Peyer's patch (tissue), 4 donors: Measurements from ENCODE around the gene PLEKHA1. TPM values are rescaled to one million over a fixed set of nuclear protein-coding genes. Genes with fewer than 3 reads are reported as not detected.
A peak's percentile ranks its signal among the peaks of the same experiment; 100 is the strongest.

Source experiments
- DNase-seq, 3 donors: peaks; one replicate each; pipeline ENCODE4 v3.0.0-alpha.2; 2017 to 2019
- H3K27ac ChIP-seq, 4 donors: fragments of 200-600 bp; sonication (generic); one replicate each; pipeline ENCODE4 v1.5.1; 2016 to 2019
- H3K27me3 ChIP-seq, 2 donors: fragments of 200-600 bp; sonication (generic); one replicate each; pipeline ENCODE4 v1.5.1; 2019
- H3K36me3 ChIP-seq, 3 donors: fragments of 200-600 bp; sonication (generic); one replicate each; pipeline ENCODE4 v1.5.1; 2016 to 2019
- H3K4me1 ChIP-seq, 4 donors: fragments of 200-600 bp; sonication (generic); one replicate each; pipeline ENCODE4 v1.5.1; 2016 to 2019
- H3K4me3 ChIP-seq, 4 donors: fragments of 200-600 bp; sonication (generic); 1 replicate in 3 of 4; 2 replicates in 1 of 4; pipeline ENCODE4 v1.5.1; 2016 to 2019; ENCODE audit warnings: mild to moderate bottlenecking in 1 of 4
- H3K9me3 ChIP-seq, 4 donors: fragments of 200-600 bp; sonication (generic); one replicate each; pipeline ENCODE4 v1.5.1; 2016 to 2019; ENCODE audit warnings: mild to moderate bottlenecking in 1 of 4
- POLR2A ChIP-seq, 2 donors: fragments of 450-650 bp; IDR thresholded peaks; one replicate each; pipeline ENCODE4 v1.5.1; 2017; ENCODE audit warnings: antibody characterized with exemption in 2 of 2, mild to moderate bottlenecking in 2 of 2, moderate library complexity in 2 of 2
- small RNA-seq, 2 donors: library from RNA; depleted of rRNA; stranded (forward); fragments of <200 nt; gene quantifications; one replicate each; pipeline ENCODE3, GENCODE V24; 2016
- total RNA-seq, 4 donors: library from RNA; depleted of rRNA; stranded (reverse); fragments of >200 nt; gene quantifications; one replicate each; pipeline ENCODE4 v1.1.0, GENCODE V29; 2016
- TF ChIP-seq, protein P1 (sequence below), 6 experiments: fragments of 450-650 bp in 4 of 6; fragments of 200-600 bp in 2 of 6; sonication (generic) in 1 of 6; IDR thresholded peaks; one replicate each; pipeline ENCODE4 v1.5.1; 2017 to 2019; ENCODE audit warnings: antibody characterized with exemption in 6 of 6, mild to moderate bottlenecking in 3 of 6, moderate library complexity in 1 of 6

Gene PLEKHA1
- total RNA-seq, 4 donors from 2014 or later = 15.7 to 62.0 (median 43.9) TPM

- TF ChIP-seq, protein P1, sequence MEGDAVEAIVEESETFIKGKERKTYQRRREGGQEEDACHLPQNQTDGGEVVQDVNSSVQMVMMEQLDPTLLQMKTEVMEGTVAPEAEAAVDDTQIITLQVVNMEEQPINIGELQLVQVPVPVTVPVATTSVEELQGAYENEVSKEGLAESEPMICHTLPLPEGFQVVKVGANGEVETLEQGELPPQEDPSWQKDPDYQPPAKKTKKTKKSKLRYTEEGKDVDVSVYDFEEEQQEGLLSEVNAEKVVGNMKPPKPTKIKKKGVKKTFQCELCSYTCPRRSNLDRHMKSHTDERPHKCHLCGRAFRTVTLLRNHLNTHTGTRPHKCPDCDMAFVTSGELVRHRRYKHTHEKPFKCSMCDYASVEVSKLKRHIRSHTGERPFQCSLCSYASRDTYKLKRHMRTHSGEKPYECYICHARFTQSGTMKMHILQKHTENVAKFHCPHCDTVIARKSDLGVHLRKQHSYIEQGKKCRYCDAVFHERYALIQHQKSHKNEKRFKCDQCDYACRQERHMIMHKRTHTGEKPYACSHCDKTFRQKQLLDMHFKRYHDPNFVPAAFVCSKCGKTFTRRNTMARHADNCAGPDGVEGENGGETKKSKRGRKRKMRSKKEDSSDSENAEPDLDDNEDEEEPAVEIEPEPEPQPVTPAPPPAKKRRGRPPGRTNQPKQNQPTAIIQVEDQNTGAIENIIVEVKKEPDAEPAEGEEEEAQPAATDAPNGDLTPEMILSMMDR (IDR thresholded peaks at IDR 0.05) = no peak
- no peak for TF ChIP-seq POLR2A (IDR thresholded peaks at IDR 0.05)
- no peaks in the 10 kb centered on the region for H3K27me3 ChIP-seq
- peak in 1 of 3 donors; percentile 21 for DNase-seq
- peaks cover 0 to 21% (median 0%) of the 10 kb centered on the region in 4 donors for H3K4me1 ChIP-seq
- H3K9me3 ChIP-seq = no peaks in the 10 kb centered on the region
- H3K4me3 ChIP-seq = no peak overlapping the region
- no peaks in the 10 kb centered on the region for H3K36me3 ChIP-seq
- no peak overlapping the region for H3K27ac ChIP-seq
Observed at GRCh38 chr10:122478971-122479370, 104.5 kb downstream of the PLEKHA1 start.

DNA sequence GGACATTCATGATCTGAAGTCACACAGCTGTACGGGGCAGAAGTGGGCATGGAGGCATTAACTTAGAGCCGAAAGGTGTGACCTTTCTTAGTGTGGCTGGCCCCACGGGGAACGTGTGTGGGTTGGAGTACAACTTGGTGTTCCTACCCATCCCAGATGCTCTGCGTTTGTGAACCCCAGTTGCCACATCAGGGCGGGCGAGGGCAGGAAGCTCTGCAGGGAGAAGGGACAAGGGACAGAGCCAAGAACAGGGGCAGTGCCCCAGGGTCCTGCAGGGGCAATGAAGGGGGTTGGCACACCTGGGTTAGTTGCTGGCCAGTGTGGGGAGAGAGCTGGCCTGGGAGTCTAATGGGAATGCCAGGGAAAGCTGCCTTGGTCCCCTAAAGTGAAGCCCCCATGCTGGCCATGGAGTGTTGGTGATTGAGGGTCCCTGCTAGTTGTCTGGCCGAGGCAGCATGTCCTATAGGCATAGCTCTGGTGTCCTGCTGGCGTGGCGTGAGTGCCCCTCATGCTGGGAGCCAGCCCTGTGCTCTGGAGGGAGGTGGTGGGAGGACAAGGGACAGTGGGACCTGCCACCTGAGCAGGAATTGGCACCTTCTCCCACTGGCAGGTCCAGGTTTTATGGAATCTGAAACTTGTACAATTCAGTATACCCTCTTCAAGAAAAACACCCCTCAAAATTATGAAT lies 105.8 kb downstream of the PLEKHA1 start:
- Histone ChIP-seq H3K27ac (no peak overlapping the region), H3K9me3 (no peaks in the 10 kb centered on the region), H3K36me3 (no peaks in the 10 kb centered on the region), H3K4me1 (peaks cover 0 to 11% (median 0%) of the 10 kb centered on the region in 4 donors), H3K27me3 (no peaks in the 10 kb centered on the region), H3K4me3 (no peak overlapping the region)
- DNase-seq = peak in 1 of 3 donors; percentile 35
- TF ChIP-seq POLR2A (IDR thresholded peaks at IDR 0.05) = no peak

GRCh38 chr10:122481296-122482056 lies 107.0 kb downstream of the PLEKHA1 start:
- Histone ChIP-seq H3K27ac (no peak overlapping the region), H3K9me3 (no peaks in the 10 kb centered on the region), H3K27me3 (no peaks in the 10 kb centered on the region), H3K4me1 (peaks cover 0 to 14% (median 0%) of the 10 kb centered on the region in 4 donors), H3K4me3 (no peak overlapping the region), H3K36me3 (no peaks in the 10 kb centered on the region)
- peak in 1 of 3 donors; percentile 17 for DNase-seq
- TF ChIP-seq POLR2A (IDR thresholded peaks at IDR 0.05) = no peak
- TF ChIP-seq, protein P1 (IDR thresholded peaks at IDR 0.05) = no peak

Small RNA genes within 50 kb of the gene (small RNA-seq; reads per million reads assigned to genes)
- gene MIR3941 (0 reads per million in 2 donors), gene RNU6-728P (0 reads per million in 2 donors)

Other genes with a start within 250 kb of the PLEKHA1 start
- gene BTBD16, start 103.4 kb upstream of the PLEKHA1 start, total RNA-seq = not detected
- not detected for gene ARMS2, start 79.9 kb downstream of the PLEKHA1 start, total RNA-seq
- gene HTRA1, start 86.8 kb downstream of the PLEKHA1 start, total RNA-seq = 10 to 100 TPM; 12.3 to 26.1 (median 17.3) TPM
- 100 to 1,000 TPM; 124 to 653 (median 224) TPM for gene DMBT1, start 186.0 kb downstream of the PLEKHA1 start, total RNA-seq